ENCODE data around the gene RNF150.

Gene RNF150

DNA sequence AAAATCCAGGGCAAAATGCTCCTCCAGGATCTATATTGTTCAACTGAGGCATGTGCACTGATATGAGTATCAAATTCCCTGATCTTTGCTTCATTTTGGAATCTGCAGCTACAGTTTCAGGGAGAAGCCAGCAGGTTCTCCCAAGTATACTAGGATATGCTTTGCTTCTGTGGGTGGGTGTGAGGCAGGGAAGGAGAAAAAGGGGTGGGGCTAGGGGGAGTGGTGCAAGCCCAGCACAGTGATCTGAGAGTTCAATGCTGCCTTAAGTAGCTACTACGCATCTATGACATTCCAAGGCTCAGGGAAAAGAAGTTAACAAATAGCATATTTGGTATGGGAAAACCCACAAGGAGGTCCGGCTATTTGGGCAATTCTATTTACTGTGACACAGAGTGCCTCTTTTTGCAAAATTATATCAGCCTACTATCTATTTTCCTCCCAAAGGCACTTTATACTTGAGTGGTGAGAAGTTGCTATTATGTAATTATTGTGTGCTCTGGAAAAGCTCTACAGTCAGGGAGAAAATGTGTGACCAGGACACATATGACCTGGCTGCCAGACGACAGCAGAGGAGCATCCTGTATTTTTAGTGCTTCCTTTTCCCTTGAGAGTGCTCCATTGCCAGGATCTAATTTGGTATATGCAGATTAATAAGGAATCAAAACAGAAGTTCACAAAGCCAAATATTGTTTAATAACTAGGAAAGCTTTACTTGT is 162.0 kb downstream of the RNF150 start:
- no peak for TF ChIP-seq CTCF (IDR thresholded peaks at IDR 0.05; ENCODE audit: low read depth, low read length)
- Histone ChIP-seq H3K36me3 (no peaks in the 10 kb centered on the region), H3K9me3 (ENCODE audit: severe bottlenecking) (no peaks in the 10 kb centered on the region), H3K27me3 (ENCODE audit: insufficient read depth, low read depth, severe bottlenecking) (no peaks in the 10 kb centered on the region), H3K4me3 (ENCODE audit: low read depth, low read length) (no peak overlapping the region), H3K27ac (no peak overlapping the region)
- no peak for DNase-seq

DNA sequence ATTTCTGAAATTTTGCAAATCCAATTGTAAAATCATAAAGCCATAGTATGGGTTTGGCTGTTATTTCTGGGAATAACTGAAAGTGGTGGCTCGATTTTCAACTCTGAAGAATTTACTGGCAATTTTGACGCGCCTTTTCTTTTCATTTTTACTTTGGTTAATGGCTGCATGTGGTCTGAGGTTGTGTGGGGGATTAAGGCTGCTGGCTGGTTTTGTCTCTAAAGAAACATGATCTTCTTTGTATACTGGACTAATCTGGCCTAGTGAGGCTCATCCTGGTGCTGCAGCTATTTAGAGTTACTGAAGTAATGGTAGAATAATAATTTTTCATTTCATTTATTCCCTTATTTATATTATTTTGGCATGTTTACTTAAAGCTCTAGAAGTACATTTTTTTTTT is 164.0 kb downstream of the RNF150 start:
- Histone ChIP-seq H3K27me3 (ENCODE audit: insufficient read depth, low read depth, severe bottlenecking) (no peaks in the 10 kb centered on the region), H3K36me3 (no peaks in the 10 kb centered on the region), H3K9me3 (ENCODE audit: severe bottlenecking) (no peaks in the 10 kb centered on the region), H3K27ac (peak overlapping the region; percentile 39), H3K4me3 (ENCODE audit: low read depth, low read length) (no peak overlapping the region)
- peak; percentile 65 for DNase-seq
- no peak for TF ChIP-seq CTCF (IDR thresholded peaks at IDR 0.05; ENCODE audit: low read depth, low read length)

- TF ChIP-seq CTCF (IDR thresholded peaks at IDR 0.05; ENCODE audit: low read depth, low read length): 0 out of 2 replicates have a peak, but pooled peaks have one; percentile 3
- no peak overlapping the region for H3K27ac ChIP-seq
- H3K9me3 ChIP-seq (ENCODE audit: severe bottlenecking): no peaks in the 10 kb centered on the region
- DNase-seq: no peak
- no peaks in the 10 kb centered on the region for H3K36me3 ChIP-seq
- H3K4me3 ChIP-seq (ENCODE audit: low read depth, low read length): no peak overlapping the region
- no peaks in the 10 kb centered on the region for H3K27me3 ChIP-seq (ENCODE audit: insufficient read depth, low read depth, severe bottlenecking)
These were observed 164.9 kb downstream of the RNF150 start for GRCh38 chr4:140968371-140968770.

- no peak overlapping the region for H3K27ac ChIP-seq
- no peaks in the 10 kb centered on the region for H3K27me3 ChIP-seq (ENCODE audit: insufficient read depth, low read depth, severe bottlenecking)
- no peaks in the 10 kb centered on the region for H3K36me3 ChIP-seq
- no peak for TF ChIP-seq CTCF (IDR thresholded peaks at IDR 0.05; ENCODE audit: low read depth, low read length)
- no peak overlapping the region for H3K4me3 ChIP-seq (ENCODE audit: low read depth, low read length)
- H3K9me3 ChIP-seq (ENCODE audit: severe bottlenecking): no peaks in the 10 kb centered on the region
- DNase-seq: no peak
These were observed 169.4 kb downstream of the RNF150 start for GRCh38 chr4:140963883-140964282.

GRCh38 chr4:140955641-140956040 is 177.6 kb downstream of the RNF150 start:
- no peak for DNase-seq
- TF ChIP-seq CTCF (IDR thresholded peaks at IDR 0.05; ENCODE audit: low read depth, low read length): no peak
- Histone ChIP-seq H3K4me3 (ENCODE audit: low read depth, low read length) (no peak overlapping the region), H3K36me3 (no peaks in the 10 kb centered on the region), H3K27ac (no peak overlapping the region), H3K9me3 (ENCODE audit: severe bottlenecking) (peaks cover 5% of the 10 kb centered on the region), H3K27me3 (ENCODE audit: insufficient read depth, low read depth, severe bottlenecking) (no peaks in the 10 kb centered on the region)

DNA sequence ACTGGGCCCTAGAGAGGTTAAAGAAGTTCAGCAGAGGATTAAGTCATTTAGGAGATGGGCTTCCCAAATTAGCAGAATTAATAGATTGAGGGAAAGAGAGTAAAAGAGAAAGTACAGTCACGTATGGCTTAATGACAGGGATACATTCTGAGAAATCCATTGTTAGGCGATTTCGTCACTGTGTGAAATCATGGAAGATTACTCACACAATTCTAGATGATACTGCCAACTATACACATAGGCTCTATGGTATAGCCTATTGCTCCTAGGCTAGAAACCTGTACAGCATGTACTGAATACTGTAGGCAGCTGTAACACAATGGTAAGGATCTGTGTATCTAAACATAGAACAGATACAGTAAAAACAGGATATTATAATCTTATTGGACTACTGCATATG is 180.6 kb downstream of the RNF150 start:
- Histone ChIP-seq H3K36me3 (no peaks in the 10 kb centered on the region), H3K9me3 (ENCODE audit: severe bottlenecking) (peaks cover 5% of the 10 kb centered on the region), H3K27ac (no peak overlapping the region), H3K27me3 (ENCODE audit: insufficient read depth, low read depth, severe bottlenecking) (no peaks in the 10 kb centered on the region), H3K4me3 (ENCODE audit: low read depth, low read length) (no peak overlapping the region)
- DNase-seq: no peak
- TF ChIP-seq CTCF (IDR thresholded peaks at IDR 0.05; ENCODE audit: low read depth, low read length): no peak

All from WERI-Rb-1 (cell line).